Small intestine (tissue), 7 donors: ENCODE measurements around the gene FRMD4A. TPM values are rescaled to one million over a fixed set of nuclear protein-coding genes. Genes with fewer than 3 reads are reported as not detected.

Experiments used
- DNase-seq, 2 donors: peaks; one replicate each; pipeline versions ENCODE4 v3.0.0 to v3.0.0-alpha.2; 2013
- FAIRE-seq: peaks from 2 replicates; lab custom pipeline; 2012; peaks lifted over from hg19 to GRCh38; lab: Jason Lieb, UNC
- H3K27ac ChIP-seq, 3 donors: one replicate each; pipeline ENCODE4 v1.5.1; 2013; ENCODE audit warnings: low read length in 2 of 3, mild to moderate bottlenecking in 2 of 3, control low read depth in 1 of 3, inconsistent platforms in 1 of 3, low read depth in 1 of 3, moderate library complexity in 1 of 3
- H3K27me3 ChIP-seq, 3 donors: one replicate each; pipeline ENCODE4 v1.6.1; 2013; ENCODE audit warnings: low read length in 3 of 3, inconsistent platforms in 1 of 3; ENCODE audit not compliant: control insufficient read depth in 3 of 3, insufficient read depth in 3 of 3
- H3K36me3 ChIP-seq, 3 donors: one replicate each; pipeline ENCODE4 v1.6.1; 2013; ENCODE audit warnings: low read length in 3 of 3, inconsistent platforms in 1 of 3, low read depth in 1 of 3, mild to moderate bottlenecking in 1 of 3, moderate library complexity in 1 of 3; ENCODE audit not compliant: control insufficient read depth in 3 of 3, insufficient read depth in 2 of 3
- H3K4me1 ChIP-seq, 3 donors: one replicate each; pipeline ENCODE4 v1.6.1; 2013; ENCODE audit warnings: low read length in 2 of 3, inconsistent platforms in 1 of 3, low read depth in 1 of 3, mild to moderate bottlenecking in 1 of 3, moderate library complexity in 1 of 3; ENCODE audit not compliant: control insufficient read depth in 3 of 3, insufficient read depth in 2 of 3
- H3K4me3 ChIP-seq, 3 donors: one replicate each; pipeline ENCODE4 v1.5.1; 2013; ENCODE audit warnings: low read length in 3 of 3, control low read depth in 1 of 3, inconsistent platforms in 1 of 3, low read depth in 1 of 3, mild to moderate bottlenecking in 1 of 3, moderate library complexity in 1 of 3
- H3K9me3 ChIP-seq, 2 donors: one replicate each; pipeline ENCODE4 v1.6.1; 2013; ENCODE audit warnings: low read depth in 1 of 2, low read length in 1 of 2; ENCODE audit not compliant: control insufficient read depth in 2 of 2, insufficient read depth in 1 of 2
- WGBS, 3 donors: extraction: QIAGEN DNeasy Blood & Tissue Kit; methylation state at CpG; one replicate each; pipeline ENCODE4 v1.1.7; 2013; 5-methylcytosine and 5-hydroxymethylcytosine counted together
- polyA plus RNA-seq, 4 donors: library from polyadenylated mRNA; stranded (reverse) in 3 of 4; unstranded in 1 of 4; fragments of 200-250 nt in 3 of 4; fragments of 120-200 nt in 1 of 4; gene quantifications; one replicate each; pipeline versions ENCODE4 v1.2.1 to v1.2.3, GENCODE V29; 2013
- donor health status: healthy with polysubstance abuse.
- donor health status: control.
- donor health status: control.
- donor health status: Bipolar disorder and iron deficiency.
- donor health status: healthy.

The FRMD4A gene
- polyA plus RNA-seq, 4 donors, result 0.45 to 16.9 (median 6.2) TPM

- FAIRE-seq, result no peak
- no peaks in the 10 kb centered on the region for H3K4me1 ChIP-seq
- H3K36me3 ChIP-seq, result no peaks in the 10 kb centered on the region
- no peak overlapping the region for H3K27ac ChIP-seq
- WGBS, 3 donors, result 51 to 78% (median 74%) methylated on average over 3 of the region's 3 CpGs
- H3K9me3 ChIP-seq, result peaks cover 0 to 12% of the 10 kb centered on the region in 2 donors
- H3K4me3 ChIP-seq, result no peak overlapping the region
- no peak for DNase-seq
- H3K27me3 ChIP-seq, result peaks cover 0 to 4% (median 0%) of the 10 kb centered on the region in 3 donors
Measured at GRCh38 chr10:13842117-13842516, 488.6 kb downstream of the FRMD4A start.

GRCh38 chr10:13840036-13840435, 490.7 kb downstream of the FRMD4A start:
- Histone ChIP-seq H3K27me3 (no peaks in the 10 kb centered on the region), H3K9me3 (peaks cover 0 to 12% of the 10 kb centered on the region in 2 donors), H3K4me1 (no peaks in the 10 kb centered on the region), H3K4me3 (no peak overlapping the region), H3K36me3 (no peaks in the 10 kb centered on the region), H3K27ac (peak overlapping the region in 1 of 3 donors; percentile 1)
- DNase-seq, result no peak
- 76 to 82% (median 78%) methylated on average over 3 of the region's 3 CpGs for WGBS, 3 donors
- no peak for FAIRE-seq

GRCh38 chr10:13839430-13839990, 491.2 kb downstream of the FRMD4A start:
- no peaks in the 10 kb centered on the region for H3K36me3 ChIP-seq
- H3K9me3 ChIP-seq, result peaks cover 0 to 12% of the 10 kb centered on the region in 2 donors
- WGBS, 3 donors, result 71 to 84% (median 83%) methylated on average over 9 of the region's 9 CpGs
- H3K27ac ChIP-seq, result peak overlapping the region in 1 of 3 donors; percentile 41
- DNase-seq, result no peak
- H3K4me3 ChIP-seq, result no peak overlapping the region
- no peak for FAIRE-seq
- no peaks in the 10 kb centered on the region for H3K4me1 ChIP-seq
- no peaks in the 10 kb centered on the region for H3K27me3 ChIP-seq

GRCh38 chr10:13839030-13839429, 491.7 kb downstream of the FRMD4A start:
- Histone ChIP-seq H3K4me1 (no peaks in the 10 kb centered on the region), H3K9me3 (peaks cover 0 to 12% of the 10 kb centered on the region in 2 donors), H3K36me3 (no peaks in the 10 kb centered on the region), H3K4me3 (no peak overlapping the region), H3K27me3 (no peaks in the 10 kb centered on the region), H3K27ac (peak overlapping the region in 1 of 3 donors; percentile 41)
- no peak for DNase-seq
- no peak for FAIRE-seq

GRCh38 chr10:13837966-13838365, 492.8 kb downstream of the FRMD4A start:
- Histone ChIP-seq H3K27me3 (no peaks in the 10 kb centered on the region), H3K4me1 (no peaks in the 10 kb centered on the region), H3K27ac (peak overlapping the region in 1 of 3 donors; percentile 15), H3K4me3 (no peak overlapping the region), H3K9me3 (peaks cover 0 to 12% of the 10 kb centered on the region in 2 donors), H3K36me3 (no peaks in the 10 kb centered on the region)
- DNase-seq, result no peak
- no peak for FAIRE-seq
- WGBS, 3 donors, result 78 to 85% (median 80%) methylated on average over 3 of the region's 3 CpGs

- no peak overlapping the region for H3K4me3 ChIP-seq
- no peaks in the 10 kb centered on the region for H3K9me3 ChIP-seq
- 31 to 42% (median 38%) methylated on average over 16 of the region's 16 CpGs for WGBS, 3 donors
- peaks cover 0 to 2% (median 0%) of the 10 kb centered on the region in 3 donors for H3K36me3 ChIP-seq
- peaks cover 0 to 3% (median 0%) of the 10 kb centered on the region in 3 donors for H3K4me1 ChIP-seq
- FAIRE-seq (no peak), DNase-seq (no peak)
- H3K27me3 ChIP-seq, result no peaks in the 10 kb centered on the region
- H3K27ac ChIP-seq, result peak overlapping the region in 1 of 3 donors; percentile 7
Measured at GRCh38 chr10:13834581-13835286, 496.0 kb downstream of the FRMD4A start.

- Histone ChIP-seq H3K27me3 (no peaks in the 10 kb centered on the region), H3K4me3 (no peak overlapping the region), H3K4me1 (peaks cover 0 to 3% (median 0%) of the 10 kb centered on the region in 3 donors), H3K27ac (peak overlapping the region in 1 of 3 donors; percentile 7), H3K36me3 (peaks cover 0 to 2% (median 0%) of the 10 kb centered on the region in 3 donors), H3K9me3 (no peaks in the 10 kb centered on the region)
- 14 to 17% (median 16%) methylated on average over 4 of the region's 4 CpGs for WGBS, 3 donors
- DNase-seq (no peak), FAIRE-seq (no peak)
Measured at GRCh38 chr10:13831711-13832141, 499.0 kb downstream of the FRMD4A start.

- Histone ChIP-seq H3K4me3 (no peak overlapping the region), H3K9me3 (no peaks in the 10 kb centered on the region), H3K27ac (no peak overlapping the region), H3K27me3 (no peaks in the 10 kb centered on the region), H3K4me1 (peaks cover 0 to 3% (median 0%) of the 10 kb centered on the region in 3 donors), H3K36me3 (peaks cover 0 to 2% (median 0%) of the 10 kb centered on the region in 3 donors)
- no peak for DNase-seq
- WGBS, 3 donors, result 93 to 96% (median 93%) methylated on average over 4 of the region's 4 CpGs
- no peak for FAIRE-seq
Measured at GRCh38 chr10:13830385-13830784, 500.3 kb downstream of the FRMD4A start.
